ENCODE measurements around the gene TRIOBP. TPM values are rescaled to one million over a fixed set of nuclear protein-coding genes. Genes with fewer than 3 reads are reported as not detected.

TRIOBP gene
- total and polyA plus RNA-seq, 2 of the 13 experiments (the other 11 are each of a cell fraction or from before 2014, with no cell fraction given) = 6.1 to 15.4 TPM

GRCh38 chr22:37745548-37746365 lies 48.9 kb downstream of the TRIOBP start (continued):
- TF ChIP-seq TEAD3 (CRISPR knock-in tag; optimal IDR thresholded peaks at IDR 0.05; ENCODE audit: borderline replicate concordance) (peak; percentile 19), ZNF451 (CRISPR knock-in tag; IDR thresholded peaks at IDR 0.05) (no peak), ZNF770 (CRISPR knock-in tag; IDR thresholded peaks at IDR 0.05) (no peak), FOXA3 (CRISPR knock-in tag; IDR thresholded peaks at IDR 0.05) (0 out of 2 replicates have a peak, but pooled peaks have one; percentile 14), XRCC5 (optimal IDR thresholded peaks at IDR 0.05; ENCODE audit: low read length) (peak; percentile 8), SAP130 (CRISPR knock-in tag; IDR thresholded peaks at IDR 0.05; ENCODE audit: low read depth) (peak; percentile 57; the same call in 1 of the 2 replicates), ZNF318 (CRISPR knock-in tag; IDR thresholded peaks at IDR 0.05) (no peak), NR1H2 (CRISPR knock-in tag; IDR thresholded peaks at IDR 0.05; ENCODE audit: borderline replicate concordance, low read depth) (no peak), MIER2 (CRISPR knock-in tag; IDR thresholded peaks at IDR 0.05) (no peak; the same call in 1 of the 2 replicates), FLYWCH1 (CRISPR knock-in tag; IDR thresholded peaks at IDR 0.05) (no peak), SP2 (CRISPR knock-in tag; IDR thresholded peaks at IDR 0.05) (peak; percentile 81), ZNF883 (CRISPR knock-in tag; IDR thresholded peaks at IDR 0.05; ENCODE audit: not compliant biosample characterization) (no peak), NFYC (CRISPR knock-in tag; IDR thresholded peaks at IDR 0.05) (peak; percentile 68), UBTF (CRISPR knock-in tag; IDR thresholded peaks at IDR 0.05) (no peak), KDM1A (CRISPR knock-in tag; IDR thresholded peaks at IDR 0.05) (0 out of 2 replicates have a peak, but pooled peaks have one; percentile 10), ZNF441 (CRISPR knock-in tag; IDR thresholded peaks at IDR 0.05; ENCODE audit: borderline replicate concordance) (no peak), ZNF660 (CRISPR knock-in tag; IDR thresholded peaks at IDR 0.05; ENCODE audit: borderline replicate concordance, low read depth) (no peak)
